HepG2 (cell line): ENCODE results near the gene H3-3A. TPM values are rescaled to one million over a fixed set of nuclear protein-coding genes. Genes with fewer than 3 reads are reported as not detected.

Experiments
- ADNP ChIP-seq: sonication (generic); formaldehyde crosslinking; IDR thresholded peaks from 2 replicates; pipeline ENCODE4 v1.4.0; 2020; ENCODE audit warnings: missing genetic modification reagents
- BCL6 ChIP-seq: IDR thresholded peaks from 2 replicates; pipeline ENCODE4 v1.6.1; 2016; ENCODE audit warnings: missing genetic modification reagents, missing compliant biosample characterization
- CREB3 ChIP-seq: sonication (generic); formaldehyde crosslinking; IDR thresholded peaks from 2 replicates; pipeline ENCODE4 v1.5.0; 2020; ENCODE audit warnings: missing genetic modification reagents
- CTCF ChIP-seq: sonication (generic); formaldehyde crosslinking; IDR thresholded peaks from 2 replicates; pipeline ENCODE4 v1.5.0; 2020; ENCODE audit warnings: mild to moderate bottlenecking, missing genetic modification reagents, moderate library complexity
- E2F2 ChIP-seq: sonication (generic); formaldehyde crosslinking; IDR thresholded peaks from 2 replicates; pipeline ENCODE4 v1.4.0; 2020; ENCODE audit warnings: missing genetic modification reagents, borderline replicate concordance
- GATA4 ChIP-seq: sonication (generic); IDR thresholded peaks from 2 replicates; pipeline ENCODE4 v1.6.1; 2016; ENCODE audit warnings: antibody characterized with exemption, low read depth, borderline replicate concordance
- HDAC6 ChIP-seq: fragments of 200-600 bp; sonication (generic); IDR thresholded peaks from 2 replicates; pipeline ENCODE4 v1.7.0; 2017; ENCODE audit warnings: mild to moderate bottlenecking, antibody characterized with exemption, low read length, low read depth
- HOXD1 ChIP-seq: sonication (generic); formaldehyde crosslinking; IDR thresholded peaks from 2 replicates; pipeline ENCODE4 v1.5.0; 2020; ENCODE audit warnings: missing genetic modification reagents
- IKZF1 ChIP-seq: fragments of 450-650 bp; IDR thresholded peaks from 2 replicates; pipeline ENCODE4 v1.7.1; 2016
- PREB ChIP-seq: sonication (generic); formaldehyde crosslinking; IDR thresholded peaks from 2 replicates; pipeline ENCODE4 v1.4.0; 2020; ENCODE audit warnings: missing genetic modification reagents
- RAD21 ChIP-seq: fragments of 450-650 bp; formaldehyde crosslinking; IDR thresholded peaks from 2 replicates; pipeline ENCODE4 v1.5.0; 2020; ENCODE audit warnings: mild to moderate bottlenecking
- REXO4 ChIP-seq: sonication (generic); formaldehyde crosslinking; IDR thresholded peaks from 2 replicates; pipeline ENCODE4 v1.8.0; 2022; ENCODE audit warnings: missing genetic modification reagents, mild to moderate bottlenecking, borderline replicate concordance
- SRY ChIP-seq: sonication (generic); formaldehyde crosslinking; IDR thresholded peaks from 2 replicates; pipeline ENCODE4 v1.8.0; 2022; ENCODE audit warnings: mild to moderate bottlenecking, missing genetic modification reagents
- TOPORS ChIP-seq: sonication (generic); formaldehyde crosslinking; IDR thresholded peaks from 2 replicates; pipeline ENCODE4 v1.8.0; 2023; ENCODE audit warnings: mild to moderate bottlenecking, missing genetic modification reagents
- WIZ ChIP-seq: sonication (generic); formaldehyde crosslinking; IDR thresholded peaks from 2 replicates; pipeline ENCODE4 v1.5.1; 2020; ENCODE audit warnings: mild to moderate bottlenecking, missing genetic modification reagents
- ZMYM4 ChIP-seq: sonication (generic); formaldehyde crosslinking; IDR thresholded peaks from 2 replicates; pipeline ENCODE4 v1.8.1; 2023; ENCODE audit warnings: mild to moderate bottlenecking, missing genetic modification reagents
- ZNF160 ChIP-seq: sonication (generic); formaldehyde crosslinking; IDR thresholded peaks from 2 replicates; pipeline ENCODE4 v1.8.0; 2022; ENCODE audit warnings: mild to moderate bottlenecking, inconsistent platforms, missing genetic modification reagents
- ZNF180 ChIP-seq: sonication (generic); formaldehyde crosslinking; IDR thresholded peaks from 2 replicates; pipeline ENCODE4 v1.4.0; 2020; ENCODE audit warnings: low read depth, missing genetic modification reagents, borderline replicate concordance
- ZNF234 ChIP-seq: sonication (generic); formaldehyde crosslinking; conservative IDR thresholded peaks from 2 replicates; pipeline ENCODE4 v1.5.1; 2020; ENCODE audit warnings: mild to moderate bottlenecking, missing genetic modification reagents
- ZNF280B ChIP-seq: sonication (generic); formaldehyde crosslinking; IDR thresholded peaks from 2 replicates; pipeline ENCODE4 v1.5.0; 2020; ENCODE audit warnings: missing genetic modification reagents, mild to moderate bottlenecking, borderline replicate concordance
- ZNF441 ChIP-seq: sonication (generic); formaldehyde crosslinking; IDR thresholded peaks from 2 replicates; pipeline ENCODE4 v1.7.0; 2021; ENCODE audit warnings: missing genetic modification reagents, borderline replicate concordance
- ZNF567 ChIP-seq: sonication (generic); formaldehyde crosslinking; IDR thresholded peaks from 2 replicates; pipeline ENCODE4 v1.8.1; 2023; ENCODE audit warnings: mild to moderate bottlenecking, missing genetic modification reagents, borderline replicate concordance
- ZNF746 ChIP-seq: sonication (generic); formaldehyde crosslinking; IDR thresholded peaks from 2 replicates; pipeline ENCODE4 v1.8.0; 2022; ENCODE audit warnings: mild to moderate bottlenecking, missing genetic modification reagents
- ZNF749 ChIP-seq: sonication (generic); formaldehyde crosslinking; IDR thresholded peaks from 2 replicates; pipeline ENCODE4 v1.8.0; 2022; ENCODE audit warnings: mild to moderate bottlenecking, missing genetic modification reagents, moderate library complexity, borderline replicate concordance
- ZSCAN30 ChIP-seq: sonication (generic); formaldehyde crosslinking; IDR thresholded peaks from 2 replicates; pipeline ENCODE4 v1.5.0; 2020; ENCODE audit warnings: mild to moderate bottlenecking, missing genetic modification reagents
- polyA plus RNA-seq, 8 experiments: library from polyadenylated mRNA; depleted of rRNA in 3 of 8; stranded (reverse) in 7 of 8; unstranded in 1 of 8; fragments of >200 nt; fragmentation: Illumina TruSeq in 4 of 8; extraction: Trizol in 4 of 8; gene quantifications; 2 replicates each; pipeline versions ENCODE4 v1.2.1 to v1.2.3, GENCODE V29; 2011 to 2016; ENCODE audit warnings: low read depth in 4 of 8, missing spikeins in 1 of 8, mixed read lengths in 1 of 8; ENCODE audit not compliant: insufficient read depth in 1 of 8
- total RNA-seq, 5 experiments: library from RNA; depleted of rRNA; stranded (reverse); fragments of >200 nt; fragmentation: Illumina TruSeq; extraction: Trizol; gene quantifications; 2 replicates each; pipeline ENCODE4 v1.2.3, GENCODE V29; 2016; ENCODE audit warnings: low read depth in 1 of 5

H3-3A gene
- total and polyA plus RNA-seq, 2 of the 13 experiments (the other 11 are each of a cell fraction or from before 2014, with no cell fraction given): 221 to 320 TPM

- TF ChIP-seq IKZF1: no peak
- peak; percentile 9; the same call in 1 of the 2 replicates for TF ChIP-seq RAD21 (CRISPR knock-in tag)
- TF ChIP-seq TOPORS: no peak
- TF ChIP-seq ADNP: no peak
- no peak for TF ChIP-seq ZSCAN30 (CRISPR knock-in tag)
- no peak for TF ChIP-seq ZNF749 (CRISPR knock-in tag)
- TF ChIP-seq REXO4: no peak
- no peak for TF ChIP-seq ZNF160 (CRISPR knock-in tag)
- no peak for TF ChIP-seq E2F2 (CRISPR knock-in tag)
- TF ChIP-seq ZNF234 (CRISPR knock-in tag): no peak
- no peak for TF ChIP-seq PREB (CRISPR knock-in tag)
- TF ChIP-seq SRY (CRISPR knock-in tag): no peak
- no peak for TF ChIP-seq ZNF180 (CRISPR knock-in tag)
- TF ChIP-seq ZNF746 (CRISPR knock-in tag): no peak
- no peak for TF ChIP-seq CTCF (CRISPR knock-in tag)
- no peak for TF ChIP-seq HDAC6
- TF ChIP-seq BCL6 (CRISPR knock-in tag): peak; percentile 62; the same call in 1 of the 2 replicates
- TF ChIP-seq ZNF441 (CRISPR knock-in tag): no peak
- TF ChIP-seq WIZ (CRISPR knock-in tag): no peak
- TF ChIP-seq HOXD1 (CRISPR knock-in tag): no peak; the same call in 1 of the 2 replicates
- TF ChIP-seq GATA4: no peak
- TF ChIP-seq ZMYM4 (CRISPR knock-in tag): no peak
- no peak for TF ChIP-seq CREB3 (CRISPR knock-in tag)
- TF ChIP-seq ZNF567 (CRISPR knock-in tag): no peak
- no peak for TF ChIP-seq ZNF280B
Measured at GRCh38 chr1:226110249-226111097, 48.0 kb downstream of the H3-3A start (continued).
